Hepatocyte (in vitro differentiated cells): ENCODE results near the gene TTLL9.

ENCODE experiments used
- EZH2 ChIP-seq: fragments of 200-600 bp; sonication (generic); IDR thresholded peaks from 2 replicates; pipeline ENCODE4 v1.6.1; 2016; ENCODE audit warnings: antibody characterized with exemption, mild to moderate bottlenecking, borderline replicate concordance
- TF ChIP-seq, protein P1 (sequence below): fragments of 200-600 bp; sonication (generic); IDR thresholded peaks from 2 replicates; pipeline ENCODE4 v1.5.1; 2016; ENCODE audit warnings: antibody characterized with exemption, mild to moderate bottlenecking; ENCODE audit not compliant: poor library complexity

DNA sequence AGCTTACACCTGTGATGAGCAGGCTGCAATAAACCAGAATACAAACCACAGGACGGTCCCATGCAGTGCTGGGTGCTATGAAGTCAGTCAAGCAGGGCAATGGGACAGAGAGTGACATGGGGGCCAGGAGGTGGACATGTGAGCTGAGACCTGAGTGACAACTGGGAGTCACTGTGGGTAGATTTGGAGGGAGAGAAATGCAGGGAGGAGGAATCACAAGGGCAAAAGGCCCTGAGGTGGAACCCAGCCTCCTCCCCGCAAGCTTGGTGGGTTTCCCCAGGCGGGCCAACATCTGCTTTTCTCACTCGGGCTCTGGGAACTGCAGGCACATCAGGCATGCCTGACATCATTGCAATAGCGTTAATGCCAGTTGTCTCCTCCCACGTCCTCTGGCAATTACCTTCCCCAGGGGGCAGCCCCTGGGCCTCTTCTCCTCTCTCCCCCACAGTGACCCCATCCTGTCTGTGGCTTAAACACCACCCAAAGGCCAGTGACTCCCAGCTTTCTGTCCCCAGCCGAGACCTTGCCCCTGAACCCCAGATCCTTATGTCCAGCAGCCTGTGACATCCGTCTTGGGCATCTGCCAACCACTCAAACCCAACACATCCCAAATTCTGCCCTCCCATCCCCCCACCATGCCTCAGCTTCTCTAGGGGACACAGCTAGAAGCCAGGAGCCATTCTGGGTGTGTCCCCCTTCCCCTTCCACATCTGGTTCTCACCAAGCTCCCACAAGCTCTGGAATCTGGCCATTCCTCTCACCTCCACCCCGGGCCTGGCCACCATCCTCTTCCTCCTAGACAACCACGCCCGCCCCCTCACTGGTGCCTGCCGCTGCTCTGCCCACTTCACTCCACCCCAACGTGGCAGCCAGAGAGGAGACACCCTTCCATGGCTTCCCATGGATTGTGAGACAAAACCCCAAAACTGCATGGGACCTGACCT lies 53.2 kb downstream of the TTLL9 start:
- TF ChIP-seq, protein P1, sequence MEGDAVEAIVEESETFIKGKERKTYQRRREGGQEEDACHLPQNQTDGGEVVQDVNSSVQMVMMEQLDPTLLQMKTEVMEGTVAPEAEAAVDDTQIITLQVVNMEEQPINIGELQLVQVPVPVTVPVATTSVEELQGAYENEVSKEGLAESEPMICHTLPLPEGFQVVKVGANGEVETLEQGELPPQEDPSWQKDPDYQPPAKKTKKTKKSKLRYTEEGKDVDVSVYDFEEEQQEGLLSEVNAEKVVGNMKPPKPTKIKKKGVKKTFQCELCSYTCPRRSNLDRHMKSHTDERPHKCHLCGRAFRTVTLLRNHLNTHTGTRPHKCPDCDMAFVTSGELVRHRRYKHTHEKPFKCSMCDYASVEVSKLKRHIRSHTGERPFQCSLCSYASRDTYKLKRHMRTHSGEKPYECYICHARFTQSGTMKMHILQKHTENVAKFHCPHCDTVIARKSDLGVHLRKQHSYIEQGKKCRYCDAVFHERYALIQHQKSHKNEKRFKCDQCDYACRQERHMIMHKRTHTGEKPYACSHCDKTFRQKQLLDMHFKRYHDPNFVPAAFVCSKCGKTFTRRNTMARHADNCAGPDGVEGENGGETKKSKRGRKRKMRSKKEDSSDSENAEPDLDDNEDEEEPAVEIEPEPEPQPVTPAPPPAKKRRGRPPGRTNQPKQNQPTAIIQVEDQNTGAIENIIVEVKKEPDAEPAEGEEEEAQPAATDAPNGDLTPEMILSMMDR: no peak
- no peak for TF ChIP-seq EZH2
